Epithelial cell of esophagus (primary cell): ENCODE data around the gene KRT35.

Experiments used
- DNase-seq: peaks from one replicate; pipeline ENCODE4 v3.0.0; 2010; ENCODE audit warnings: low read depth
- H3K4me3 ChIP-seq: 2 replicates; pipeline ENCODE4 v1.5.1; 2011; ENCODE audit warnings: mild to moderate bottlenecking, low read length, control low read depth
- CTCF ChIP-seq: IDR thresholded peaks from 2 replicates; pipeline ENCODE4 v1.5.1; 2011; ENCODE audit warnings: low read depth, mild to moderate bottlenecking, low read length, control low read depth, inconsistent platforms; ENCODE audit not compliant: insufficient read depth; ENCODE audit errors: missing control alignments

The KRT35 gene

DNA sequence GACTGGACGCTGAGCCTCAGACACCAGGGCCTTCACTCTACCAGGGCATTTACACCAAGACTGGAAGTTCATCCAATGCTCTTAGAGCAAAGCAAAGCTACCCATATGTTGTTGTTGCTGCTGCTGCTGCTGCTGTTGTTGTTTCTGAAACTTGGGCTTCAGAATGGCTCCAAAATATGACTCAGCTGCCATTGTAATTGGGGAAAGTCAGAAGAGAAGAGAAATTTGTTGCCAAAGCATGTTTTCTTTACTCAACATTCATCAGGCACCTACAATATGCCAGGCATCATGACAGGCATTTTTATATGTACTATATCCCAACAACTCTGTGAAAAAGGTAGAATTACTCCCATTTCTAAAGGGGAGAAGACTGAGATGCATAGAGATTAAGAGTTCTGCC is 25.7 kb downstream of the KRT35 start:
- DNase-seq, result peak; percentile 26
- no peak overlapping the region for H3K4me3 ChIP-seq
- TF ChIP-seq CTCF, result no peak

DNA sequence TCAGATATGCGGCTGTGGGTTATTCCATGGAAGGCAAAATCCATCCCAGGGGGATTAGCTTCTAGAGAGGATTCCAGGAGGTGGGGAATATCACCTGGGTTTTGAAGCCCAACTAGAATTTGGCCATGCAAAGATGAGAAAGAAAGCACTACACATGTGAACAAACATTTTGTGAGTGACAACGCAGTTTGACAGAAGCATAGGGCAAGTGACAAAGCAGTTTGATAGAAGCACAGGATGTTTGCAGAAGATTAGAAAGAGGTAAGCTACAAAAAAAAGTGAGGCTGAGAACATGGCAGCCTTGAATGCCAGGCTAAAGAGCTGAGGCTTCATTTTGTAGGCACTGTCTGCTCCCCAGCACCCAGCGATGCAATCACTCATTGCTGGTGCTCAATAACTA is 27.9 kb downstream of the KRT35 start:
- H3K4me3 ChIP-seq, result no peak overlapping the region
- no peak for DNase-seq
- no peak for TF ChIP-seq CTCF

GRCh38 chr17:41452281-41452680 is 28.7 kb downstream of the KRT35 start:
- TF ChIP-seq CTCF, result no peak
- H3K4me3 ChIP-seq, result no peak overlapping the region
- no peak for DNase-seq

- no peak for TF ChIP-seq CTCF
- H3K4me3 ChIP-seq, result no peak overlapping the region
- no peak for DNase-seq
These were observed 29.7 kb downstream of the KRT35 start for GRCh38 chr17:41451154-41451728.

DNA sequence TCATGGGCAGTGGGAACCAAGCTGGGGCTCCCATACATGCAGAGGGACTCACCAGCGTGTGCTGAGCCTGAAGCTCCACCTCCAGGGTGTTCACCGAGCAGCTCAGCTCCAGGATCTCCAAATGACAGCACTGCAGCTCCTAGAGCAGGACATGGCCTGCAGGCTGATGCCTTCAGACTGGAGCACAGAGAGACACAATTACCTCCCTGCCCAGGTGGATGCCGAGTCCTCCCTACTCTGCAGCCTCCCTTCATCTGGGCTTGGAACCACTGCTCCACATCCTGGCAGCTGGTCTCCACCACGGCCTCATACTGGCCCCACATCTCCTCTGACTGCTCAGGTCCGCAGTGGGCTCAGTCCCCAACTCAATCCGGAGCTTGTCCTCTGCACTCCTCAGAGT is 31.9 kb downstream of the KRT35 start:
- no peak overlapping the region for H3K4me3 ChIP-seq
- TF ChIP-seq CTCF, result no peak
- no peak for DNase-seq

GRCh38 chr17:41448506-41448905 is 32.4 kb downstream of the KRT35 start:
- TF ChIP-seq CTCF, result no peak
- no peak overlapping the region for H3K4me3 ChIP-seq
- DNase-seq, result no peak

DNA sequence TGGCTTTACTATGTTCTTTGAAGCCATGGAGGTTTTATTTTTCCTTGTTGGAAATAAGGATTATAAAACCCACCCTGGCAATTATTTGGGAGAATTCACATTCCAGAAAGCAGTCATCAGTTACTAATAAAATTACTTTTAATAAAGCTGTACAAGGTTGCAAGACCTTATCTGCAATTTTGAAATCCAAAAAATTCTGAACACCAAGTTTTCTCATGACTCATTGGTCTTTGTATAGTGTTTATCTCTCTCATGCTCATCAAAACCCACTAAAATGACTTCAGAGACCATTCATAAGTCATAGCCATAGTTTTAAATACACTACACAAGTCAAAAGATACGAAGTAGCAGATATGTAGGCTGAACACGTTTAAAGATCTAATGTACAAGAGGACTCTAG is 34.1 kb downstream of the KRT35 start:
- TF ChIP-seq CTCF, result no peak
- H3K4me3 ChIP-seq, result no peak overlapping the region
- DNase-seq, result peak; percentile 12
